Hepatocyte (in vitro differentiated cells): ENCODE measurements around the gene VRTN. TPM values are rescaled to one million over a fixed set of nuclear protein-coding genes. Genes with fewer than 3 reads are reported as not detected.

ENCODE experiments used
- DNase-seq: peaks from one replicate; pipeline ENCODE4 v3.0.0-alpha.2; 2016; ENCODE audit warnings: low spot score
- H2AFZ ChIP-seq: fragments of 200-600 bp; sonication (generic); 2 replicates; pipeline ENCODE4 v1.6.0; 2016; ENCODE audit warnings: antibody characterized with exemption, mild to moderate bottlenecking
- H3K27ac ChIP-seq: fragments of 200-600 bp; sonication (generic); 2 replicates; pipeline ENCODE4 v1.5.1; 2016; ENCODE audit warnings: mild to moderate bottlenecking
- H3K27me3 ChIP-seq: fragments of 200-600 bp; sonication (generic); 2 replicates; pipeline ENCODE4 v1.6.1; 2016
- H3K36me3 ChIP-seq: fragments of 200-600 bp; sonication (generic); replicated peaks from 2 replicates; pipeline ENCODE4 v1.5.1; 2016; ENCODE audit warnings: low read depth; ENCODE audit not compliant: insufficient read depth
- H3K4me1 ChIP-seq: fragments of 200-600 bp; sonication (generic); 2 replicates; pipeline ENCODE4 v1.5.1; 2016; ENCODE audit warnings: mild to moderate bottlenecking, moderate library complexity; ENCODE audit not compliant: insufficient read depth
- H3K4me2 ChIP-seq: fragments of 200-600 bp; sonication (generic); 2 replicates; pipeline ENCODE4 v1.6.0; 2016
- H3K4me3 ChIP-seq: fragments of 200-600 bp; sonication (generic); 2 replicates; pipeline ENCODE4 v1.5.1; 2016; ENCODE audit warnings: mild to moderate bottlenecking
- H3K79me2 ChIP-seq: fragments of 200-600 bp; sonication (generic); 2 replicates; pipeline ENCODE4 v1.6.0; 2017; ENCODE audit warnings: mild to moderate bottlenecking
- H3K9me2 ChIP-seq: fragments of 200-600 bp; sonication (generic); replicated peaks from 2 replicates; pipeline ENCODE4 v1.6.0; 2017; ENCODE audit warnings: mild to moderate bottlenecking; ENCODE audit not compliant: insufficient read depth
- H3K9me3 ChIP-seq: fragments of 200-600 bp; sonication (generic); 2 replicates; pipeline ENCODE4 v1.5.1; 2016; ENCODE audit warnings: low read depth, mild to moderate bottlenecking
- H4K20me1 ChIP-seq: fragments of 200-600 bp; sonication (generic); 2 replicates; pipeline ENCODE4 v1.6.0; 2016; ENCODE audit warnings: mild to moderate bottlenecking; ENCODE audit not compliant: insufficient read depth, poor library complexity, severe bottlenecking
- EZH2 ChIP-seq: fragments of 200-600 bp; sonication (generic); IDR thresholded peaks from 2 replicates; pipeline ENCODE4 v1.6.1; 2016; ENCODE audit warnings: antibody characterized with exemption, mild to moderate bottlenecking, borderline replicate concordance
- EZH2phosphoT487 ChIP-seq: fragments of 200-600 bp; sonication (generic); IDR thresholded peaks from one replicate; pipeline ENCODE4 v1.6.1; 2018; ENCODE audit warnings: antibody characterized with exemption, mild to moderate bottlenecking, low read depth, moderate library complexity; ENCODE audit not compliant: unreplicated experiment, severe bottlenecking
- WGBS: methylation state at CpG from one replicate; pipeline ENCODE4 v1.1.6; 2016; ENCODE audit warnings: low lambda C conversion rate; ENCODE audit errors: missing lambda C conversion rate; 5-methylcytosine and 5-hydroxymethylcytosine counted together
- polyA plus RNA-seq: library from polyadenylated mRNA; unstranded; fragments of >200 nt; fragmentation: Nextera tagmentation; extraction: Ambion mirVana; gene quantifications from 2 replicates; pipeline ENCODE4 v1.2.1, GENCODE V29; 2016
- total RNA-seq: library from RNA; depleted of rRNA; stranded (reverse); fragments of >200 nt; gene quantifications from 2 replicates; pipeline ENCODE4 v1.2.3, GENCODE V29; 2014
- TF ChIP-seq, protein P1 (sequence below): fragments of 200-600 bp; sonication (generic); IDR thresholded peaks from 2 replicates; pipeline ENCODE4 v1.5.1; 2016; ENCODE audit warnings: antibody characterized with exemption, mild to moderate bottlenecking; ENCODE audit not compliant: poor library complexity

Gene VRTN
- total and polyA plus RNA-seq, 2 experiments from 2014 or later: 0.13 TPM; not detected in 1

DNA sequence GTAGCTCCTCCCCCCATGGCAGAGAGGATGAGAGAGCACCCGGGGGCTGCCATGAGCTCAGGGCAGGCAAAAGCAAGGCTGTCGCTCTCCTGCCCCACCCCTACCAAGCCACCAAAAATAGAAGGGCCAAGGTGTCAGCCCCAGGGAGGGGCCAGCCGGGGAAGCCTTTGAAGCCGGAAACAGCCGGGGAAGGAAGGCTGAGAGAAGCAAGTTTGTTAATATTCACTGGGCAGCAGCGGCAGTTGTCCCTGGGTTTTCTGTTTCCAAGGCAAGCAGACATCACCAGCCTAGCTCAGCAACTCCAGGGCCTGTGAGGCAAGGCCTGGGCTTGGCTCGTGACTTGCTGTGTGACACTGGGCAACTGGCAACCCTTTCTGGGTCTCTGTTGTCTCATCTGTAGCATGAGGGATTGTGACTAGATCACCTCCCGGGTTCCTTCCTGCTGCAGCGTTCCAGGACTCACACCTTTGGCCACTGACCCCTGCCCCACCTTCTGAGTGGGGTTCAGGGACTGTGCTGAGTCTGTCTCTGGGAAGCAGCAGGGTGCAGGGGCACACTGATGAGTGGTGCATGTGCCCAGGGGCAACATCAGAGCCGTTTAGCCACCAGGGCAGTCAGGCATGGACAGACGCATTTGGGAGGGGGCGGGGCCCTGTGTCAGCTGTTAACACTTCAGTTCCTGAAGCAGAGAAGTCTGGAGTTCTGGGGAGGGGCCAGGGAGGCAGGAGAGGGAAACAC, 53.4 kb downstream of the VRTN start:
- WGBS: 11% methylated on average over 12 of the region's 12 CpGs
- peaks cover 30% of the 10 kb centered on the region for H3K27me3 ChIP-seq
- H2AFZ ChIP-seq: no peak overlapping the region
- no peaks in the 10 kb centered on the region for H3K9me3 ChIP-seq
- no peak overlapping the region for H3K4me3 ChIP-seq
- H3K27ac ChIP-seq: no peak overlapping the region
- H3K9me2 ChIP-seq: no peaks in the 10 kb centered on the region
- no peaks in the 10 kb centered on the region for H3K36me3 ChIP-seq
- H3K4me2 ChIP-seq: peak overlapping the region; percentile 44
- H4K20me1 ChIP-seq: no peaks in the 10 kb centered on the region
- TF ChIP-seq, protein P1, sequence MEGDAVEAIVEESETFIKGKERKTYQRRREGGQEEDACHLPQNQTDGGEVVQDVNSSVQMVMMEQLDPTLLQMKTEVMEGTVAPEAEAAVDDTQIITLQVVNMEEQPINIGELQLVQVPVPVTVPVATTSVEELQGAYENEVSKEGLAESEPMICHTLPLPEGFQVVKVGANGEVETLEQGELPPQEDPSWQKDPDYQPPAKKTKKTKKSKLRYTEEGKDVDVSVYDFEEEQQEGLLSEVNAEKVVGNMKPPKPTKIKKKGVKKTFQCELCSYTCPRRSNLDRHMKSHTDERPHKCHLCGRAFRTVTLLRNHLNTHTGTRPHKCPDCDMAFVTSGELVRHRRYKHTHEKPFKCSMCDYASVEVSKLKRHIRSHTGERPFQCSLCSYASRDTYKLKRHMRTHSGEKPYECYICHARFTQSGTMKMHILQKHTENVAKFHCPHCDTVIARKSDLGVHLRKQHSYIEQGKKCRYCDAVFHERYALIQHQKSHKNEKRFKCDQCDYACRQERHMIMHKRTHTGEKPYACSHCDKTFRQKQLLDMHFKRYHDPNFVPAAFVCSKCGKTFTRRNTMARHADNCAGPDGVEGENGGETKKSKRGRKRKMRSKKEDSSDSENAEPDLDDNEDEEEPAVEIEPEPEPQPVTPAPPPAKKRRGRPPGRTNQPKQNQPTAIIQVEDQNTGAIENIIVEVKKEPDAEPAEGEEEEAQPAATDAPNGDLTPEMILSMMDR: no peak
- no peak for TF ChIP-seq EZH2phosphoT487
- no peak for TF ChIP-seq EZH2
- DNase-seq: peak; percentile 30
- peaks cover 6% of the 10 kb centered on the region for H3K4me1 ChIP-seq
- H3K79me2 ChIP-seq: no peaks in the 10 kb centered on the region

DNA sequence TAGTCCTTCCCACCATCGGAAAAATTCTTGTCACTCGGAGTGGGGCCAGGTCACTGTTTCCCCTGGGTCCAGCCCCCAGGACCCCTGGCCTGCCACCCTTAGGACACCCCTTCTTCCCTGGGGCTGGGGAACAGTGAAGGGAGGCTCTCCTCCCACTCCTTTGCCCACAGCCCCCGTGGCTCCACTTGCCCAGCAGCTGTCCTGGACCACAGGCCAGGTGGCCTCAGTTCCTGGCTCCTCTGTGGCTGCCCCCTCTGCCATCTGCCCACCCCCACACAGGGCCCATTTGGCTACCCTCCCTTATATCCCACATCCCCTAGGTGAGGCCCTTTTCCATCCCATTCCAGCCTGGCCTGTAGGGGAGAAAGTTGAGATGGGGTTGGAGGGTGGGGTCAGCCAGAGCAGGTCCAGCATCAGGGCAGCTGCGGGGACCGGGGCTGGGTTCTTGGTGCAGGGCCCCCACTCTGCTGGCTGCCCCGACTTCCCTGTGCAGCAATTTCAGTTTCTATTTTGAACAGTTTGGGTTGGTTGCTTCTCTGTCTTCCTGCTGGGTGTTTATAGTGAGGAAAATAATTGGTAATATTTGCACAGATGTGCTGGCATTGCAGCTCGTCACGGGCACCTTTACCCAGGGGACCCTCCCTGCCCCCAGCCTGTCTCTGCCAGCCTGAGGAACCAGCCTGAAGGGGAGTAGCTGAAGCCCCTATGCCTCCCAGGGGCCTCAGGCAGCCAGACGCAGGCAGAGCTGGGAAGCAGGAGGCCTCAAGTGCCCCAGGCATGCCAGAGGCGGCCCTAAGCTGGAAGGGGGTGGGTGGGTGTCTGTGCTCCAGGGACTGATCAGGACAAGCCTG, 54.4 kb downstream of the VRTN start:
- Histone ChIP-seq H4K20me1 (no peaks in the 10 kb centered on the region), H3K27ac (no peak overlapping the region), H3K9me3 (no peaks in the 10 kb centered on the region), H3K4me1 (peaks cover 6% of the 10 kb centered on the region), H3K36me3 (no peaks in the 10 kb centered on the region), H3K79me2 (no peaks in the 10 kb centered on the region), H3K4me2 (no peak overlapping the region), H3K4me3 (no peak overlapping the region), H3K9me2 (no peaks in the 10 kb centered on the region), H2AFZ (no peak overlapping the region), H3K27me3 (peaks cover 22% of the 10 kb centered on the region)
- TF ChIP-seq, protein P1: no peak
- no peak for TF ChIP-seq EZH2phosphoT487
- no peak for TF ChIP-seq EZH2
- WGBS: 62% methylated on average over 10 of the region's 10 CpGs
- no peak for DNase-seq

DNA sequence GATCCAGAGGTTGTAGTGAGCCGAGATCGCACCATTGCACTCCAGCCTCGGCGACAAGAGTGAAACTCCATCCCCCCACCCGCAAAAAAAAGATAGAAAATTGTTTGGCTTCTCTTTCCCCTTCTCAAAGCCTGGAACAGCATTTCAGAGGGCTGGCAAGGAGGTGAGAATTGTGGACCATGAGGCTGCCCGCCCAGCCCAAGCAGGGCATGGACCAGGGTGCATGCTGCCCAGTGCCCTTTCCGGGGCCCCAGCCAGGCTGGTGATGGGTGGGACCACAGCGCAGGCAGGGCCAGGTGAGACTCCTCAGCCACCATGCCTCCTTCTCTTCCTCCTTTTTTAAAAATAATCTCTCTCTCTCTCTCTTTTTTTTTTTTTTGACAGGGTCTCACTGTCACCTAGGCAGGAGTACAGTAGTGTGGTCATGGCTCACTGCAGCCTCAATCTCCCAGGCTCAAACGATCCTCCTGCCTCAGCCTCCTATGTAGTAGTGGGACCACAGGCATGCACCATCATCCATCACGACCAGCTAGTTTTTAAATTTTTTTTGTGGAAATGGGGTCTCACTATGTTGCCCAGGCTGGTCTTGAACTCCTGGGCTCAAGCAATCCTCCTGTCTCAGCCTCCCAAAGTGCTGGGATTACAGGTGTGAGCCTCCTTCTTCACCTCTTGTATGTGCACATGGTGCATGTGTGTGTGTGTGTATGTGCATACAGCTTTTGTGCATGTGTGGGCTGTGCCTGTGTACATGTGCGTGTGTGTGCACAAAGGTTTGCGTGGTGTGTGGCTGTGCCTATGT, 55.5 kb downstream of the VRTN start:
- Histone ChIP-seq H3K4me1 (peaks cover 6% of the 10 kb centered on the region), H4K20me1 (no peaks in the 10 kb centered on the region), H3K27ac (no peak overlapping the region), H3K79me2 (no peaks in the 10 kb centered on the region), H3K4me3 (no peak overlapping the region), H3K9me3 (no peaks in the 10 kb centered on the region), H3K27me3 (peaks cover 18% of the 10 kb centered on the region), H3K4me2 (no peak overlapping the region), H3K36me3 (no peaks in the 10 kb centered on the region), H2AFZ (no peak overlapping the region), H3K9me2 (no peaks in the 10 kb centered on the region)
- WGBS: 93% methylated on average over 12 of the region's 12 CpGs
- DNase-seq: no peak
- TF ChIP-seq, protein P1: no peak
